Mesothelial cell of epicardium (in vitro differentiated cells): ENCODE measurements around the gene OR6K2. TPM values are rescaled to one million over a fixed set of nuclear protein-coding genes. Genes with fewer than 3 reads are reported as not detected.

ENCODE experiments used
- DNase-seq, 2 experiments: peaks; one replicate each; pipeline ENCODE4 v3.0.0; 2021; ENCODE audit warnings: low spot score in 2 of 2; ENCODE audit not compliant: unreplicated experiment in 2 of 2
- H3K27ac Mint-ChIP-seq: 2 replicates; pipeline ENCODE4 v1.8.0; 2021; ENCODE audit warnings: mixed read lengths
- H3K27me3 Mint-ChIP-seq: 2 replicates; pipeline ENCODE4 v1.8.0; 2021; ENCODE audit warnings: low read depth, mixed read lengths
- H3K36me3 Mint-ChIP-seq: 2 replicates; pipeline ENCODE4 v1.8.0; 2021; ENCODE audit warnings: mixed read lengths
- H3K4me1 Mint-ChIP-seq: 2 replicates; pipeline ENCODE4 v1.8.0; 2021; ENCODE audit warnings: mixed read lengths
- H3K4me3 Mint-ChIP-seq: 2 replicates; pipeline ENCODE4 v1.8.0; 2021; ENCODE audit warnings: mild to moderate bottlenecking, moderate library complexity, mixed read lengths
- H3K9me3 Mint-ChIP-seq: 2 replicates; pipeline ENCODE4 v1.8.0; 2021; ENCODE audit warnings: mixed read lengths
- CTCF ChIP-seq: fragments of 200-600 bp; sonication (generic); IDR thresholded peaks from one replicate; pipeline ENCODE4 v1.5.0; 2021; ENCODE audit warnings: antibody characterized with exemption; ENCODE audit not compliant: unreplicated experiment
- total RNA-seq: library from RNA; stranded (reverse); gene quantifications from 3 replicates; pipeline ENCODE4 v1.2.1, GENCODE V29; 2021

OR6K2 gene
- not detected in 3 replicates for total RNA-seq

GRCh38 chr1:158700552-158700951 lies at the start of gene OR6K2:
OR6K2 (minus strand) TSS chr1:158700652; CDS start chr1:158700652, 0 bp downstream.
- Mint-ChIP-seq H3K4me1 (no peaks in the 10 kb centered on the region), H3K27ac (no peak within 1 kb of the TSS), H3K27me3 (no peaks in the 10 kb centered on the region), H3K4me3 (no peak within 1 kb of the TSS), H3K36me3 (no peaks in the 10 kb centered on the region), H3K9me3 (no peaks in the 10 kb centered on the region)
- no peak for TF ChIP-seq CTCF
- no peak for DNase-seq

GRCh38 chr1:158735848-158736247 lies 35.4 kb upstream of the OR6K2 start:
- DNase-seq = no peak
- peaks cover 1% of the 10 kb centered on the region for H3K27me3 Mint-ChIP-seq
- H3K4me3 Mint-ChIP-seq = no peak overlapping the region
- no peak for TF ChIP-seq CTCF
- H3K36me3 Mint-ChIP-seq = no peaks in the 10 kb centered on the region
- peaks cover 7% of the 10 kb centered on the region for H3K9me3 Mint-ChIP-seq
- H3K4me1 Mint-ChIP-seq = peaks cover 19% of the 10 kb centered on the region
- H3K27ac Mint-ChIP-seq = no peak overlapping the region

DNA sequence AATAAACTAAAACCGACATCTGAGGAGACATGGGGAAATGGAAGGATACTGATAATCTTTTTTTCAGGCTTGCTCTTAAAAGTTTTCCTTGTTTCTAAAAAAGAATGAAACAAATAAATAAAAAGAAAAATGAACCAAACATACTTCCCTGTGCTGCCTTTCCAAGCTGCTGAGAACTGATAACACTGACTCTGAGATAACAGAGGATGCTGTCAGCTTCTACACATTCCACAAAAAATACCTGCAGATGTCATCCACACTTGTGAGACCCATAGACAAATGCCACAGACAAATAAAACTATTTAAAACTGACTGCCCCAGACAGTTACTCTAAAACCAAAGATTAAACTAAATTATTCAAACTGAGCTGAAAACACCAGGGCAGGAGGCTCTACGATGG lies 32.1 kb upstream of the OR6K2 start:
- TF ChIP-seq CTCF = no peak
- DNase-seq = no peak
- no peaks in the 10 kb centered on the region for H3K9me3 Mint-ChIP-seq
- H3K36me3 Mint-ChIP-seq = no peaks in the 10 kb centered on the region
- no peak overlapping the region for H3K4me3 Mint-ChIP-seq
- H3K4me1 Mint-ChIP-seq = peaks cover 12% of the 10 kb centered on the region
- no peak overlapping the region for H3K27ac Mint-ChIP-seq
- peaks cover 1% of the 10 kb centered on the region for H3K27me3 Mint-ChIP-seq

GRCh38 chr1:158731707-158732106 lies 31.3 kb upstream of the OR6K2 start:
- Mint-ChIP-seq H3K27ac (no peak overlapping the region), H3K9me3 (no peaks in the 10 kb centered on the region), H3K36me3 (no peaks in the 10 kb centered on the region), H3K4me1 (peaks cover 12% of the 10 kb centered on the region), H3K4me3 (no peak overlapping the region), H3K27me3 (peaks cover 1% of the 10 kb centered on the region)
- DNase-seq = no peak
- TF ChIP-seq CTCF = no peak

- no peaks in the 10 kb centered on the region for H3K36me3 Mint-ChIP-seq
- peaks cover 3% of the 10 kb centered on the region for H3K27me3 Mint-ChIP-seq
- H3K27ac Mint-ChIP-seq = no peak overlapping the region
- H3K4me3 Mint-ChIP-seq = no peak overlapping the region
- peaks cover 8% of the 10 kb centered on the region for H3K4me1 Mint-ChIP-seq
- DNase-seq = no peak
- H3K9me3 Mint-ChIP-seq = no peaks in the 10 kb centered on the region
- no peak for TF ChIP-seq CTCF
Observed at GRCh38 chr1:158730453-158730852, 30.0 kb upstream of the OR6K2 start.
